ENCODE results near the gene LCN6. TPM values are rescaled to one million over a fixed set of nuclear protein-coding genes. Genes with fewer than 3 reads are reported as not detected.
A peak's percentile ranks its signal among the peaks of the same experiment; 100 is the strongest.

Gene LCN6
- total RNA-seq, 1 experiment from 2014 or later: not detected

GRCh38 chr9:136726631-136727191 lies 21.6 kb downstream of the LCN6 start:
- H3K27ac Mint-ChIP-seq: peak overlapping the region; percentile 87 to 96 (median 96); a peak in 5 of 7 replicates
- no CpG with 5 or more reads among the region's 18 CpGs for WGBS (ENCODE audit: extremely low coverage, insufficient read length, low lambda C conversion rate)

More at GRCh38 chr9:136726631-136727191, 21.6 kb downstream of the LCN6 start:
- Mint-ChIP-seq H3K36me3 (ENCODE audit: insufficient read depth in 1 of 3, low read depth in 3 of 3) (peaks cover 28 to 41% (median 37%) of the 10 kb centered on the region in 3 experiments), H3K4me1 (peaks cover 10 to 17% of the 10 kb centered on the region in 2 experiments), H3K27me3 (ENCODE audit: low read depth) (peaks cover 11% of the 10 kb centered on the region), H3K9me3 (no peaks in the 10 kb centered on the region; a peak in 1 of 5 replicates), H3K4me3 (peak overlapping the region; percentile 94 to 96)
- Histone ChIP-seq H2BK5ac (ENCODE audit: insufficient read length, low read length) (no peak overlapping the region), H4K20me1 (ENCODE audit: control insufficient read depth, insufficient read depth, insufficient read length) (no peaks in the 10 kb centered on the region), H2BK20ac (ENCODE audit: low read depth, low read length, poor library complexity, severe bottlenecking) (no peak overlapping the region), H2BK12ac (ENCODE audit: insufficient read length, low read depth, low read length) (no peak overlapping the region), H4K8ac (replicated peaks; ENCODE audit: insufficient read length, low read depth, low read length) (no peak overlapping the region), H2AFZ (ENCODE audit: low read length) (no peak overlapping the region), H3K79me1 (ENCODE audit: insufficient read depth, low read depth, low read length, poor library complexity, severe bottlenecking) (peaks cover 6% of the 10 kb centered on the region), H2BK15ac (ENCODE audit: low read depth, low read length) (no peak overlapping the region), H4K5ac (ENCODE audit: insufficient read length, low read depth, low read length) (no peak overlapping the region), H3T11ph (ENCODE audit: low read length) (no peak overlapping the region), H3K4ac (ENCODE audit: low read depth, low read length) (no peak overlapping the region), H4K91ac (ENCODE audit: insufficient read length, low read depth, low read length) (no peak overlapping the region), H3K4me1 (ENCODE audit: insufficient read depth, low read length) (no peaks in the 10 kb centered on the region), H3K9ac (ENCODE audit: extremely low read depth, insufficient read length, low read length) (peak overlapping the region; percentile 18), H3K14ac (ENCODE audit: insufficient read depth, low read length) (no peak overlapping the region), H3K4me2 (ENCODE audit: insufficient read depth, insufficient read length, low read length) (peak overlapping the region; percentile 93), H2BK120ac (ENCODE audit: low read depth, low read length, poor library complexity, severe bottlenecking) (no peak overlapping the region), H3K79me2 (ENCODE audit: insufficient read depth, low read length) (peaks cover 11% of the 10 kb centered on the region; the same call in 1 of the 2 replicates), H3K23ac (ENCODE audit: insufficient read length, low read depth, low read length) (no peak overlapping the region), H3K23me2 (ENCODE audit: insufficient read length, low read depth, low read length, poor library complexity, severe bottlenecking) (peaks cover 10% of the 10 kb centered on the region), H3K27me3 (ENCODE audit: insufficient read depth, low read length) (no peaks in the 10 kb centered on the region), H3K18ac (ENCODE audit: insufficient read length, low read depth, low read length) (no peak overlapping the region), H2AK5ac (ENCODE audit: insufficient read length, low read length) (no peak overlapping the region), H3K56ac (ENCODE audit: insufficient read length, low read depth, low read length) (no peak overlapping the region), H3K27ac (ENCODE audit: insufficient read length, low read depth, low read length) (no peak overlapping the region), H3K9me3 (ENCODE audit: control insufficient read depth, low read depth, low read length) (no peaks in the 10 kb centered on the region)
- TF ChIP-seq, protein P1, sequence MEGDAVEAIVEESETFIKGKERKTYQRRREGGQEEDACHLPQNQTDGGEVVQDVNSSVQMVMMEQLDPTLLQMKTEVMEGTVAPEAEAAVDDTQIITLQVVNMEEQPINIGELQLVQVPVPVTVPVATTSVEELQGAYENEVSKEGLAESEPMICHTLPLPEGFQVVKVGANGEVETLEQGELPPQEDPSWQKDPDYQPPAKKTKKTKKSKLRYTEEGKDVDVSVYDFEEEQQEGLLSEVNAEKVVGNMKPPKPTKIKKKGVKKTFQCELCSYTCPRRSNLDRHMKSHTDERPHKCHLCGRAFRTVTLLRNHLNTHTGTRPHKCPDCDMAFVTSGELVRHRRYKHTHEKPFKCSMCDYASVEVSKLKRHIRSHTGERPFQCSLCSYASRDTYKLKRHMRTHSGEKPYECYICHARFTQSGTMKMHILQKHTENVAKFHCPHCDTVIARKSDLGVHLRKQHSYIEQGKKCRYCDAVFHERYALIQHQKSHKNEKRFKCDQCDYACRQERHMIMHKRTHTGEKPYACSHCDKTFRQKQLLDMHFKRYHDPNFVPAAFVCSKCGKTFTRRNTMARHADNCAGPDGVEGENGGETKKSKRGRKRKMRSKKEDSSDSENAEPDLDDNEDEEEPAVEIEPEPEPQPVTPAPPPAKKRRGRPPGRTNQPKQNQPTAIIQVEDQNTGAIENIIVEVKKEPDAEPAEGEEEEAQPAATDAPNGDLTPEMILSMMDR (conservative IDR thresholded peaks at IDR 0.05): peak; percentile 53; the same call in 2 of the 3 replicates
- DNase-seq: no peak
